ENCODE results near the gene GPC5.

DNA sequence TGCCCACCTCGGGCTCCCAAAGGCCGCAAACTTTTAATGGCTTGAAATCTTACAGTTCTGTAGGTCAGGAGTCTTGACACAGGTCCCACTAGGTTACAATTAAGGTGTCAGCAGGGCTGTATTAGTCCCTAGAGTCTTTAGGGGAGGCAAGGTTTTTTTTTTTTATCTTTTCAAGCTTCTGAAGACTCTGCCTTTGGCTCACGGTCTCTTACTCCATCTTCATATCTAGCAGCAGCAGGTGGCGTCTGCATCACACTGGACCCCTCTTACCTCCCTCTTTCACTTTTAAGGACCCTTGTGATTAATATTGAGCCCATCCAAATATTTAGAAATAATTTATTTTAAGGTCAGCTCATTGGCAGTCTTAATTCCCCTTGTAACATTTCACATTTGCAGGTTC is 39.3 kb upstream of the GPC5 start:
- TF ChIP-seq, protein P1, sequence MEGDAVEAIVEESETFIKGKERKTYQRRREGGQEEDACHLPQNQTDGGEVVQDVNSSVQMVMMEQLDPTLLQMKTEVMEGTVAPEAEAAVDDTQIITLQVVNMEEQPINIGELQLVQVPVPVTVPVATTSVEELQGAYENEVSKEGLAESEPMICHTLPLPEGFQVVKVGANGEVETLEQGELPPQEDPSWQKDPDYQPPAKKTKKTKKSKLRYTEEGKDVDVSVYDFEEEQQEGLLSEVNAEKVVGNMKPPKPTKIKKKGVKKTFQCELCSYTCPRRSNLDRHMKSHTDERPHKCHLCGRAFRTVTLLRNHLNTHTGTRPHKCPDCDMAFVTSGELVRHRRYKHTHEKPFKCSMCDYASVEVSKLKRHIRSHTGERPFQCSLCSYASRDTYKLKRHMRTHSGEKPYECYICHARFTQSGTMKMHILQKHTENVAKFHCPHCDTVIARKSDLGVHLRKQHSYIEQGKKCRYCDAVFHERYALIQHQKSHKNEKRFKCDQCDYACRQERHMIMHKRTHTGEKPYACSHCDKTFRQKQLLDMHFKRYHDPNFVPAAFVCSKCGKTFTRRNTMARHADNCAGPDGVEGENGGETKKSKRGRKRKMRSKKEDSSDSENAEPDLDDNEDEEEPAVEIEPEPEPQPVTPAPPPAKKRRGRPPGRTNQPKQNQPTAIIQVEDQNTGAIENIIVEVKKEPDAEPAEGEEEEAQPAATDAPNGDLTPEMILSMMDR (conservative IDR thresholded peaks at IDR 0.05; ENCODE audit: low read depth, low read length), result no peak
- no peak for TF ChIP-seq EZH2 (IDR thresholded peaks at IDR 0.05; ENCODE audit: borderline replicate concordance, low read depth, low read length, poor library complexity, severe bottlenecking)

Data from A673 (cell line).